IPS-15b (cell line): ENCODE measurements around the gene ZNF148.
"Not testable (repeated sequence)": the region's sequence is repeated elsewhere in the genome, so short reads cannot be mapped to it uniquely, and the experiment has no call there.

Experiments
- H3K27me3 ChIP-seq: one replicate; pipeline ENCODE4 v1.6.1; 2013; ENCODE audit warnings: low read length; ENCODE audit not compliant: control insufficient read depth, insufficient read depth
- H3K36me3 ChIP-seq: one replicate; pipeline ENCODE4 v1.6.1; 2013; ENCODE audit warnings: low read length; ENCODE audit not compliant: control insufficient read depth, insufficient read depth
- H3K4me1 ChIP-seq: one replicate; pipeline ENCODE4 v1.6.1; 2013; ENCODE audit warnings: mild to moderate bottlenecking, low read length; ENCODE audit not compliant: control insufficient read depth, insufficient read depth
- H3K4me3 ChIP-seq: one replicate; pipeline ENCODE4 v1.5.1; 2013; ENCODE audit warnings: low read depth, low read length
- H3K9ac ChIP-seq: one replicate; pipeline ENCODE4 v1.6.1; 2013; ENCODE audit warnings: low read depth, mild to moderate bottlenecking, low read length
- H3K9me3 ChIP-seq: one replicate; pipeline ENCODE4 v1.6.1; 2013; ENCODE audit warnings: mild to moderate bottlenecking, low read length; ENCODE audit not compliant: control insufficient read depth, insufficient read depth

The ZNF148 gene

GRCh38 chr3:125395091-125395490 lies 20.0 kb upstream of the ZNF148 start:
- H3K4me1 ChIP-seq, result no peaks in the 10 kb centered on the region
- no peaks in the 10 kb centered on the region for H3K9me3 ChIP-seq
- H3K36me3 ChIP-seq, result no peaks in the 10 kb centered on the region
- peaks cover 19% of the 10 kb centered on the region for H3K27me3 ChIP-seq
- no peak overlapping the region for H3K9ac ChIP-seq
- no peak overlapping the region for H3K4me3 ChIP-seq

- Histone ChIP-seq H3K9me3 (no peaks in the 10 kb centered on the region), H3K27me3 (peaks cover 12% of the 10 kb centered on the region), H3K36me3 (no peaks in the 10 kb centered on the region), H3K4me3 (no peak overlapping the region), H3K4me1 (no peaks in the 10 kb centered on the region), H3K9ac (no peak overlapping the region)
Observed at GRCh38 chr3:125394406-125394805, 19.3 kb upstream of the ZNF148 start.

- Histone ChIP-seq H3K27me3 (no peaks in the 10 kb centered on the region), H3K36me3 (no peaks in the 10 kb centered on the region), H3K4me1 (no peaks in the 10 kb centered on the region), H3K9ac (no peak overlapping the region), H3K4me3 (no peak overlapping the region), H3K9me3 (no peaks in the 10 kb centered on the region)
Observed at GRCh38 chr3:125389282-125389681, 14.2 kb upstream of the ZNF148 start.

- H3K9ac ChIP-seq, H3K9me3 ChIP-seq, H3K27me3 ChIP-seq, H3K4me3 ChIP-seq, H3K36me3 ChIP-seq, H3K4me1 ChIP-seq: not testable (repeated sequence)
Observed at GRCh38 chr3:125388369-125388768, 13.2 kb upstream of the ZNF148 start.

- no peaks in the 10 kb centered on the region for H3K27me3 ChIP-seq
- H3K4me3 ChIP-seq, result no peak overlapping the region
- no peaks in the 10 kb centered on the region for H3K36me3 ChIP-seq
Observed at GRCh38 chr3:125386811-125387210, 11.7 kb upstream of the ZNF148 start.

DNA sequence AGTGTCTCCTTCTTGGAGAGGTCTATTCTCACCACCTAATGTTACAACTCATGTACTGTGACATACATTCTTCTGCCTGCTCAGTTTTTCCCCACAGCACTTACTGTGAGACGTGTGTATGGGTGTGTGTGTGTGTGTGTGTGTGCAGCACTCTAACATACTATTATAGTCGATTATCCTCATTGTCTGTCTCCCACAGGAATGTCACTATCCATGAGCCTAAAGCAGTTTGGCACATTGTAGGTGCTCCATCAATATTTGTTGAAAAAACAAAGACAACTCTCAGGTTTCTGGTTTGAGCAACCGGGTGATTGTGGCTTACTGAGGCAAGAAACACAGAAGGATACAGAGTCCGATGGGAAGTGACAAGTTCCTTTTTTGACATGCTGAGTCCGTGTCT lies 8.6 kb upstream of the ZNF148 start:
- Histone ChIP-seq H3K9ac (no peak overlapping the region), H3K4me1 (no peaks in the 10 kb centered on the region), H3K9me3 (no peaks in the 10 kb centered on the region), H3K4me3 (no peak overlapping the region), H3K36me3 (no peaks in the 10 kb centered on the region), H3K27me3 (no peaks in the 10 kb centered on the region)

More at GRCh38 chr3:125386811-125387210, 11.7 kb upstream of the ZNF148 start:
- H3K4me1 ChIP-seq, result no peaks in the 10 kb centered on the region
- H3K9ac ChIP-seq, result no peak overlapping the region
- no peaks in the 10 kb centered on the region for H3K9me3 ChIP-seq

GRCh38 chr3:125382298-125382697 lies 7.2 kb upstream of the ZNF148 start:
- Histone ChIP-seq H3K4me1 (no peaks in the 10 kb centered on the region), H3K36me3 (no peaks in the 10 kb centered on the region), H3K4me3 (no peak overlapping the region), H3K9ac (no peak overlapping the region), H3K27me3 (no peaks in the 10 kb centered on the region), H3K9me3 (no peaks in the 10 kb centered on the region)

- Histone ChIP-seq H3K9me3 (no peaks in the 10 kb centered on the region), H3K4me1 (no peaks in the 10 kb centered on the region), H3K9ac (no peak overlapping the region), H3K36me3 (no peaks in the 10 kb centered on the region), H3K27me3 (no peaks in the 10 kb centered on the region), H3K4me3 (no peak overlapping the region)
Observed at GRCh38 chr3:125381743-125382142, 6.6 kb upstream of the ZNF148 start.

GRCh38 chr3:125381314-125381713 lies 6.2 kb upstream of the ZNF148 start:
- no peaks in the 10 kb centered on the region for H3K4me1 ChIP-seq
- no peaks in the 10 kb centered on the region for H3K9me3 ChIP-seq
- no peaks in the 10 kb centered on the region for H3K27me3 ChIP-seq
- H3K4me3 ChIP-seq, result no peak overlapping the region
- no peak overlapping the region for H3K9ac ChIP-seq
- H3K36me3 ChIP-seq, result no peaks in the 10 kb centered on the region

DNA sequence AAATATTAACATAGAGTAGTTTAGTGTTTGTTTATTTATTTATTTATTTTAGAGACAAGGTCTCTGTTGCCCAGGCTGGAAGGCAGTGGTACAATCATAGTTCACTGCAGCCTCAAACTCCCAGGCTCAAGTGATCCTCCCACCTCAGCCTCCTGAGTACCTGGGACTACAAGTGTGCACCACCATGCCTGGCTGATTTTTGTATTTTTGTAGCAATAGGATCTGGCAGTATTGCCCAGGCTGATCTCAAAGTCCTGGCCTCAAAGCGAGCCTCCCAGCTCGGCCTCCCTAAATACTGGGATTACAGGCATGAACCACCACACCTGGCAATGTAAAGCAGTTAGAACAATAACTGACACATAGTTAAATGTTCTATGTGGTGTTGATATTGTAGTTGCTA lies 4.4 kb upstream of the ZNF148 start:
- H3K9ac ChIP-seq, result no peak overlapping the region
- H3K27me3 ChIP-seq, result no peaks in the 10 kb centered on the region
- H3K9me3 ChIP-seq, result no peaks in the 10 kb centered on the region
- H3K4me1 ChIP-seq, result no peaks in the 10 kb centered on the region
- no peak overlapping the region for H3K4me3 ChIP-seq
- no peaks in the 10 kb centered on the region for H3K36me3 ChIP-seq

DNA sequence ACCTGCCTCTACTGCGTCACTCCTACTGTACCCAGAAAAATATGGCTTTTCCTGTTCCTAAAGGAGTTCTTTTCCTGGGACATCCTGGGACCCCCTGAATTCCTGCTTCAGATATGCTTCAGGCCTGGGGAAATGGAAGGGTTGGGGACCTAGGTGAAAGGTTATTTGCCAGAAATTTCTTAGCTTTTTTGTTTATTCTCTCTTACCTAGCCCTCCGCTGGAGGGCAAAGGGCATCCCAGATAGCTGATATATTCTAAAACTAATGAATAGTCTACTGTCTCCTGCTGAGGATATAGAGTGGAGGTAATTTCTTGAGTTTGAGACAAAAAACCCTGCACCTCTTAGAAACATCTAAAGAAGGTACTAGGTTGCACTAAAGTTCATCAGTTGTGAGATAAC lies 3.6 kb upstream of the ZNF148 start:
- Histone ChIP-seq H3K9me3 (no peaks in the 10 kb centered on the region), H3K9ac (no peak overlapping the region), H3K4me3 (no peak overlapping the region), H3K4me1 (no peaks in the 10 kb centered on the region), H3K27me3 (no peaks in the 10 kb centered on the region), H3K36me3 (no peaks in the 10 kb centered on the region)

- peak overlapping the region; percentile 96 for H3K9ac ChIP-seq
- peak overlapping the region; percentile 87 for H3K4me3 ChIP-seq
- H3K27me3 ChIP-seq, result no peaks in the 10 kb centered on the region
- no peaks in the 10 kb centered on the region for H3K9me3 ChIP-seq
- H3K4me1 ChIP-seq, result peaks cover 3% of the 10 kb centered on the region
- H3K36me3 ChIP-seq, result no peaks in the 10 kb centered on the region
Observed at GRCh38 chr3:125375950-125376679, 990 bp upstream of the ZNF148 start.
